HepG2 (cell line): Measurements from ENCODE around the gene GNL1. TPM values are rescaled to one million over a fixed set of nuclear protein-coding genes. Genes with fewer than 3 reads are reported as not detected.

Experiments used
- ADNP ChIP-seq: sonication (generic); formaldehyde crosslinking; IDR thresholded peaks from 2 replicates; pipeline ENCODE4 v1.4.0; 2020; ENCODE audit warnings: missing genetic modification reagents
- AGO1 ChIP-seq: fragments of 200-400 bp; formaldehyde crosslinking; IDR thresholded peaks from 2 replicates; pipeline ENCODE4 v1.6.1; 2017; ENCODE audit warnings: mild to moderate bottlenecking, low read depth, low read length, moderate library complexity; ENCODE audit not compliant: poor library complexity, severe bottlenecking
- ATF2 ChIP-seq: sonication (generic); formaldehyde crosslinking; IDR thresholded peaks from 2 replicates; pipeline ENCODE4 v1.4.0; 2020; ENCODE audit warnings: missing genetic modification reagents
- CAMTA2 ChIP-seq: sonication (generic); formaldehyde crosslinking; IDR thresholded peaks from 2 replicates; pipeline ENCODE4 v1.4.0; 2020; ENCODE audit warnings: mild to moderate bottlenecking, missing genetic modification reagents, borderline replicate concordance
- CHD2 ChIP-seq: IDR thresholded peaks from 2 replicates; pipeline ENCODE4 v1.6.1; 2011; ENCODE audit warnings: low read depth, low read length, improper control_type of control experiment
- DMAP1 ChIP-seq: IDR thresholded peaks from 2 replicates; pipeline ENCODE4 v1.6.1; 2016
- GMEB2 ChIP-seq: IDR thresholded peaks from 2 replicates; pipeline ENCODE4 v1.6.1; 2016; ENCODE audit warnings: missing biosample characterization, missing genetic modification reagents, low read depth
- HNRNPH1 ChIP-seq: fragments of 200-400 bp; formaldehyde crosslinking; optimal IDR thresholded peaks from 2 replicates; pipeline ENCODE3; 2017; ENCODE audit warnings: mild to moderate bottlenecking, low read depth, low read length
- HOXA3 ChIP-seq: sonication (generic); formaldehyde crosslinking; IDR thresholded peaks from 2 replicates; pipeline ENCODE4 v1.5.0; 2020; ENCODE audit warnings: missing genetic modification reagents
- JUND ChIP-seq: sonication (generic); formaldehyde crosslinking; IDR thresholded peaks from 2 replicates; pipeline ENCODE4 v1.8.0; 2022; ENCODE audit warnings: mild to moderate bottlenecking, missing genetic modification reagents
- KDM5B ChIP-seq: sonication (generic); formaldehyde crosslinking; IDR thresholded peaks from 2 replicates; pipeline ENCODE4 v1.4.0; 2020; ENCODE audit warnings: missing genetic modification reagents, mild to moderate bottlenecking, borderline replicate concordance
- MTF1 ChIP-seq: sonication (generic); formaldehyde crosslinking; IDR thresholded peaks from 2 replicates; pipeline ENCODE4 v1.5.0; 2020; ENCODE audit warnings: missing genetic modification reagents
- NCOA1 ChIP-seq: sonication (generic); formaldehyde crosslinking; IDR thresholded peaks from 2 replicates; pipeline ENCODE4 v1.9.0; 2021; ENCODE audit warnings: missing genetic modification reagents
- NFYC ChIP-seq: IDR thresholded peaks from 2 replicates; pipeline ENCODE4 v1.6.1; 2016; ENCODE audit warnings: missing genetic modification reagents, missing compliant biosample characterization
- POGZ ChIP-seq: sonication (generic); formaldehyde crosslinking; IDR thresholded peaks from 2 replicates; pipeline ENCODE4 v1.4.0; 2020; ENCODE audit warnings: mild to moderate bottlenecking, missing genetic modification reagents
- RAD51 ChIP-seq: fragments of 450-650 bp; IDR thresholded peaks from 2 replicates; pipeline ENCODE4 v1.6.1; 2016; ENCODE audit warnings: borderline replicate concordance
- SIN3A ChIP-seq: IDR thresholded peaks from 2 replicates; pipeline ENCODE4 v1.6.1; 2011; ENCODE audit warnings: low read depth, mild to moderate bottlenecking, control low read depth, low read length, borderline replicate concordance
- SIX4 ChIP-seq: sonication (generic); formaldehyde crosslinking; IDR thresholded peaks from 2 replicates; pipeline ENCODE4 v1.4.0; 2020; ENCODE audit warnings: missing genetic modification reagents
- TOPORS ChIP-seq: sonication (generic); formaldehyde crosslinking; IDR thresholded peaks from 2 replicates; pipeline ENCODE4 v1.8.0; 2023; ENCODE audit warnings: mild to moderate bottlenecking, missing genetic modification reagents
- XRCC5 ChIP-seq: fragments of 200-400 bp; formaldehyde crosslinking; optimal IDR thresholded peaks from 2 replicates; pipeline ENCODE3; 2017; ENCODE audit warnings: mild to moderate bottlenecking, low read length
- ZEB1 ChIP-seq: IDR thresholded peaks from 2 replicates; pipeline ENCODE4 v1.6.1; 2012; ENCODE audit warnings: mild to moderate bottlenecking, low read depth, inconsistent platforms; ENCODE audit not compliant: insufficient replicate concordance
- ZFP37 ChIP-seq: sonication (generic); formaldehyde crosslinking; IDR thresholded peaks from 2 replicates; pipeline ENCODE4 v1.4.0; 2020; ENCODE audit warnings: missing genetic modification reagents, borderline replicate concordance
- ZNF234 ChIP-seq: sonication (generic); formaldehyde crosslinking; conservative IDR thresholded peaks from 2 replicates; pipeline ENCODE4 v1.5.1; 2020; ENCODE audit warnings: mild to moderate bottlenecking, missing genetic modification reagents
- ZNF256 ChIP-seq: sonication (generic); formaldehyde crosslinking; conservative IDR thresholded peaks from 2 replicates; pipeline ENCODE4 v1.4.0; 2020; ENCODE audit warnings: missing genetic modification reagents
- ZNF3 ChIP-seq: IDR thresholded peaks from 2 replicates; pipeline ENCODE4 v1.7.0; 2017; ENCODE audit warnings: inconsistent platforms
- ZNF383 ChIP-seq: sonication (generic); formaldehyde crosslinking; IDR thresholded peaks from 2 replicates; pipeline ENCODE4 v1.4.0; 2020; ENCODE audit warnings: missing genetic modification reagents, mild to moderate bottlenecking, borderline replicate concordance
- ZNF431 ChIP-seq: sonication (generic); formaldehyde crosslinking; IDR thresholded peaks from 2 replicates; pipeline ENCODE4 v1.9.0; 2022; ENCODE audit warnings: missing genetic modification reagents, low read depth, mild to moderate bottlenecking, borderline replicate concordance
- ZNF451 ChIP-seq: sonication (generic); formaldehyde crosslinking; IDR thresholded peaks from 2 replicates; pipeline ENCODE4 v1.5.0; 2020; ENCODE audit warnings: mild to moderate bottlenecking, missing genetic modification reagents
- ZSCAN29 ChIP-seq: sonication (generic); formaldehyde crosslinking; conservative IDR thresholded peaks from 2 replicates; pipeline ENCODE4 v1.4.0; 2020; ENCODE audit warnings: mild to moderate bottlenecking, missing genetic modification reagents
- polyA plus RNA-seq, 8 experiments: library from polyadenylated mRNA; depleted of rRNA in 3 of 8; stranded (reverse) in 7 of 8; unstranded in 1 of 8; fragments of >200 nt; fragmentation: Illumina TruSeq in 4 of 8; extraction: Trizol in 4 of 8; gene quantifications; 2 replicates each; pipeline versions ENCODE4 v1.2.1 to v1.2.3, GENCODE V29; 2011 to 2016; ENCODE audit warnings: low read depth in 4 of 8, missing spikeins in 1 of 8, mixed read lengths in 1 of 8; ENCODE audit not compliant: insufficient read depth in 1 of 8
- total RNA-seq, 5 experiments: library from RNA; depleted of rRNA; stranded (reverse); fragments of >200 nt; fragmentation: Illumina TruSeq; extraction: Trizol; gene quantifications; 2 replicates each; pipeline ENCODE4 v1.2.3, GENCODE V29; 2016; ENCODE audit warnings: low read depth in 1 of 5
- TF ChIP-seq, protein P1 (sequence below): IDR thresholded peaks from 2 replicates; pipeline ENCODE4 v1.6.1; 2016; ENCODE audit warnings: mild to moderate bottlenecking, missing biosample characterization, missing genetic modification reagents

The GNL1 gene
- total and polyA plus RNA-seq, 2 of the 13 experiments (the other 11 are each of a cell fraction or from before 2014, with no cell fraction given): 35.0 to 55.6 TPM

DNA sequence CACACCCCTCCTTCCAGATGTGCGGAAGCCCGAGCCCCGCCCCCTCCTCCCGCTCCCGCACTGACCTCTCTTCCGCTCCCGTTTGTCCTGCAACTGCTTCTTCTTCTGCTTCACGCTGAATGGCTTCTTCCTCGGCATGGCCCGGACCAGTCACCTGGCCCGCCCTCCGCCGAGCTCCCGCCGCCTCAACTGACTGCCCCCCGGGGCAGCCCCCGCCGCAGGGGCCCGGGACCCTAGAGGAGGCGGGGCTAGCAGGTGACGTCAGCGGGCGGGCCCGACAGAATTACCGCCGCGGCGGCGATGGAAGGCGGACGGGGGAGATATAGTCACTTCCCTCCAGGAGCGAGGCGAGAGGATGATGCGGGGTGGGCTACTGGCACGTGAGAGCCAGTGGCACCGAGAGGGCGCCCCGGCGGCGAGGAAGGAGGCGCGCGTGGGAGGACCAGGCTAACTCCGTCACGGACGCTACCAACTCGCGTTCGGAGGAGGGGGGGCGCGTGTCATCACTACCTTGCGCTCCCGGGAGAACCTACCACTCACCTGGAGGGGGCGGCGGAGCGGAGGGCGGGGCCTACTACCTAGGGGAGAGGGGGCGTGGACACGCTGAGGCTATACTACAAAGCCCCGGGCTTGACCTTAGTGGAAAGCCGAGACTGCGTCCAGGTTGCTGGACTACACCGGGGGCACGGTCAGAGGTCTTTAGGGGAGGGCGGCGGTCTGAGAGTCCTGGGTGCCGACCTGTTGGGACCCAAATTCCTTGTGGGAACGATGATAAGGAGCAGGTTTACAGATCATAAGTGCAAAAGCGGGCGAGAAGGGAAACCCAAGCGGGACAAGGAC, at the start of gene GNL1 (continued):
- TF ChIP-seq ZNF431 (no peak), AGO1 (peak; percentile 82), HNRNPH1 (no peak), POGZ (CRISPR knock-in tag) (peak; percentile 10; the same call in 1 of the 2 replicates), NCOA1 (no peak), ZFP37 (CRISPR knock-in tag) (peak; percentile 80; the same call in 1 of the 2 replicates), CAMTA2 (CRISPR knock-in tag) (0 out of 2 replicates have a peak, but pooled peaks have one; percentile 81), RAD51 (no peak), ZNF383 (CRISPR knock-in tag) (peak; percentile 19; the same call in 1 of the 2 replicates), ZNF234 (CRISPR knock-in tag) (no peak; the same call in 1 of the 2 replicates), HOXA3 (CRISPR knock-in tag) (peak; percentile 74; the same call in 1 of the 2 replicates), ATF2 (peak; percentile 88; the same call in 1 of the 2 replicates), GMEB2 (CRISPR knock-in tag) (no peak), SIN3A (peak; percentile 88; the same call in 1 of the 2 replicates), JUND (CRISPR knock-in tag) (peak; percentile 84), MTF1 (CRISPR knock-in tag) (no peak), SIX4 (CRISPR knock-in tag) (no peak; the same call in 1 of the 2 replicates), NFYC (CRISPR knock-in tag) (no peak), KDM5B (peak; percentile 63), TOPORS (CRISPR knock-in tag) (peak; percentile 92), ADNP (CRISPR knock-in tag) (no peak), XRCC5 (peak; percentile 62), ZNF256 (CRISPR knock-in tag) (0 out of 2 replicates have a peak, but pooled peaks have one; percentile 63), ZEB1 (peak; percentile 82), CHD2 (no peak; the same call in 1 of the 2 replicates), ZNF451 (CRISPR knock-in tag) (no peak; the same call in 1 of the 2 replicates), DMAP1 (CRISPR knock-in tag) (peak; percentile 60), ZSCAN29 (no peak), ZNF3 (CRISPR knock-in tag) (no peak)
- TF ChIP-seq, protein P1, sequence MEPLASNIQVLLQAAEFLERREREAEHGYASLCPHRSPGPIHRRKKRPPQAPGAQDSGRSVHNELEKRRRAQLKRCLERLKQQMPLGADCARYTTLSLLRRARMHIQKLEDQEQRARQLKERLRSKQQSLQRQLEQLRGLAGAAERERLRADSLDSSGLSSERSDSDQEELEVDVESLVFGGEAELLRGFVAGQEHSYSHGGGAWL (CRISPR knock-in tag): peak; percentile 35; the same call in 1 of the 2 replicates
